ENCODE measurements around the gene DDA1.
A peak's percentile ranks its signal among the peaks of the same experiment; 100 is the strongest.
"Not testable (repeated sequence)": the region's sequence is repeated elsewhere in the genome, so short reads cannot be mapped to it uniquely, and the experiment has no call there.

DDA1 gene

DNA sequence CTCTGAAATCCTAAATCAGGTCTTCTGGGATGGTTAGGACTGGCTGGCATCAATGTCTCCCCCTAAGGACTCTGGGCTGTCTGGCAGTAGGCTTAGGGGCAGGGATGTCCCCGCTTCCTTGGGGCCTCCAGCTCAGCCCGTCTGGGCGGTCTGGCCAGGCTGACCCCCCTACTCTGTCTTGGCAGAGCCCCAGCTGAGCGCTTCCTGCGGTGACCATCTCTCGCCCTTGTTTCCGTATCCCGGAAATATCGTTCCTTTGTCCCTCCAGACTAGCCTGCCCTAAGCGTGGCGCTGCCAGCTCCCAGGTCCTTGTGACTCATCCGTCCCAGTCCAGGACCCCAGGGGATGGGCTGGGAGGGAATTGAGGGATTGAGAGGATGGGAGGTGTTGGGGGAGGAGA lies 39.3 kb downstream of the DDA1 start:
- DNase-seq, result peak; percentile 59

DNA sequence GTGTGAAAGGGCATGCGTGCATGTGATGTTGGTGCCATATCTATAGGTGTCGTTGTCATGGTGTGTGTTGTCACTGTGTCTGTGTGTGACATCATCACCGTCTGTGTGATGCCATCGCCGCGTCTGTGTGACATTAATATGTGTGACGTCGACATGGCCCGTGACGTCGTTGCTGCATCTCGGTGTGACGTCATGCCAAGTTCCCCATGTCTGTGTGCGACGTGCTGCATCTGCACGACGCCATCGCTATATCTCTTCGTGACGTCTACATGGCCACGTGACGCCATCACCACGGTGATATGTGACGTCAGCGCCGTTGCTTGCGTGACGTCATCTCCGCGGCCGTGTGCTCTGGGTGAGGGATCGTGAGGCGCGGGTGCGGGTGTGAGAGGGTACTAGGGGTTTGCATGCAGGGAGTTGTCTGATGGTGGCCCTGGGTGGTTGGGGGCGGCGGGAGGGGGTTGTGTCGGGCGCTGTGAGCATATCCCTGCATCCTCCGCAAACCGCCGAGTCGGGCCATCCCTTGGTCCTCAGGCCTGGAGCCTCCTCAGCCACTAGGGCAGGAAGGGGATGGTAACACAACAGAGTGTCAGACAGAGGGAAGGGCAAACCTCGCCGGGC lies 42.6 kb downstream of the DDA1 start:
- no peak for DNase-seq

DNA sequence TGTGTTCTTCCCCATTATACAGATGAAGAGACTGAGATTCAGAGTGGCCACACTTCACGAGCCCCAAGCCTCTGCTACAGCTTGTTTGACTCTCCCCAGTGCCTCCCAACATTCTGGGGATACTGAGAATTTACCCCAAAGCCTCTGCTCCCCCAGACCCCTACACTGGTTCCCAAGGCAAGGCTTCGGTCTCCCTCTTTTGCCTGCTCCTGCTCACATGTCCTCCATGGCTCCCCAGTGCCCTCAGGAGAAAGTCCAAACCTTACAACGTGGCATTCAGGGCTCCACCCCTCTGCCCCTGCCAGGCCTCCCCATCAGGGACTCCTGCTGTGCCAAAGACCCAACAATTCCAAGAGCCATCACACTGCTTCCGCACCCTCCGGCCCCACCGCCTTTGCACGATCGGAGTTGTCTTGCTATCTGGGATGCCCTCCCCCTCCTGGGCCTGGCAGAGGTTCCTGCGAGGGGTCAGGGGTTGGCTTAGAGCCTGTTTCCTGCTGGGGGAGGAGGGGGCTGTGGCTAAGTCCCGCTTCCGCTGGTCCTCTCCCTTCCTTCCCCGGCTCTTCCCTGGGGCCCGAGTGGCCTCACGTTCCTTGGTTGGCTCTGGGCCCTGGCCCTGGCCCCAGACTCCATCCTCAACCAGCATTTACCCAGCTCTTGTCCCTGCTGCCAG lies 43.4 kb downstream of the DDA1 start:
- no peak for DNase-seq

DNA sequence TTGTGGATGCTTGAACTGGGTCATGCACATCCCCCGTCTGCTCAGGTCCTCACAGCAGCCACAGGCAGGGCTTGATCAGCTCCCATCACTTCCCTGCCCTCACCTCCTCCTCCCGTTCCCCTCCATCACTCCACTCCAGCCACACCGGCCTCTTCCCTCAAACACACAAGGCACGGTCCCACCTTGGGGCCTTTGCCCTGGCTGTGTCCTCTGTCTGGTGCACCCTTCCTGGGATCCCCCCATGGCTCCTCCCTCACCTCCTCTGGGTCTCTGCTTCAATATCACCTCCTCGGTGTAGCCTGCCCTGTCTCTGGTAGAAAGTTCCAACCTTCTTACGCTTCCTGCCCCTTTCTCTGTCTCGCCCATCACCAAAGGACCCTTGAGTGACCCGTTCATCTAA lies 44.0 kb downstream of the DDA1 start:
- DNase-seq, result no peak

DNA sequence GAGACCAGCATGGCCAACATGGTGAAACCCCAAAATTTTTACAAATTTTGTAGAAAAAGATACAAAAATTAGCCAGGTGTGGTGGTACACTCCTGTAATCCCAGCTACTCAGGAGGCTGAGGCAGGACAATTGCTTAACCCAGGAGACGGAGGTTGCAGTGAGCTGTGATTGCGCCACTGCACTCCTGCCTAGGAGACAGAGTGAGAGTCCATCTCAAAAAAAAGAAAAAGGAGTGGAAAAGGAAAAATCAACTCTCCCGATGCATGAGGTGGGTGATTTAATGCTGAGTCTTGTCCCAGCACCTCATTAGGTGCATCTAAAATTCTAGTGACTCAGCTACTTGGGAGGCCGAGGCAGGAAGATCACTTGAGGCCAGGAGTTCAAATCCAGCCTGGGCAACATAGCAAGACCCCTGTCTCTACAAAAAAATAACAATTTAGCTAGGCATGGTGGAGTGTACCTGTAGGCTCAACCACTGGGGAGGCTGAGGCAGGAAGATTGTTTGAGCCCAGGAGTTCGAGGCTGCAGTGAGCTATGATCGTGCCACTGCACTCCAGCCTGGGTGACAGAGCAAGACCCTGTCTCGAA lies 47.8 kb downstream of the DDA1 start:
- DNase-seq, result no peak

DNA sequence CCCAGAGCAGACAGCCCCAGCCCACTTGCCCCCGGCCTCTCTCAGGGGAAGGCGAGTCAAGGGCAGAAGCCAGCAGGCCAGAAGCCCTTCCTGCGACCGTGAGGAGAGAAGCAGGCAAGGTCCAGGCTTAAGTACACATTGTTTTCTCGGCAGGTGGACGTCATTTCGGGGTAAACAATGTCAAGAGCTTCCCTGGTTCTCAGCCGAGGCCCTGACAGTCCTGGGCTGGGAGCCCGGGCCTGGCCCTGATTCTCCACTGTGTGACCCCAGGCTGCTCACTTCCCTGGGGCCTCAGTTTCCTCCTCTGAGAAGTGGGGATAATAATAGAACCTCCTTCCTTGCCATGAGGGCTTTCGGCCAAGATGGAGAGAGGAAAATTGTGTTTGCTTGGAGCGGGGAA lies 48.4 kb downstream of the DDA1 start:
- no peak for DNase-seq

DNA sequence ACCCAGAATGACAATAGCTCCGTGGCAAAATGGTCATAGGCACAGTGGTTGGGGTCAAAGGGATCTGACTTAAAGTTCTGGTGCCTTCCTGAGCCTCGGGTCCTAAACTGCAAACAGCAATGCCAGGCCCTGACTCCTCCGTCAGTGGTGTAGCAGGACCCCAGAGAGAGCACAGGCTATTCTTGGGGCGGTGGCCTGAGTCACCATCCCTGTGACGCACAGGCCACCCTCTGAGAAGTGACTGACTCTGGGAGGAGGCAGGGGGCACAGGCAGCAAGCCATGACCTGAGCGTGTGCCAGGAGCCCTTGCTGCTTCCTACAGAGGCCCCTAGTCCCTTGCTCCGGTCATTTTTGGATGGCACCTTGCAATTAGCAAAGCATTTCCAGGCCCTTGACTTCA lies 49.0 kb downstream of the DDA1 start:
- DNase-seq, result no peak

DNA sequence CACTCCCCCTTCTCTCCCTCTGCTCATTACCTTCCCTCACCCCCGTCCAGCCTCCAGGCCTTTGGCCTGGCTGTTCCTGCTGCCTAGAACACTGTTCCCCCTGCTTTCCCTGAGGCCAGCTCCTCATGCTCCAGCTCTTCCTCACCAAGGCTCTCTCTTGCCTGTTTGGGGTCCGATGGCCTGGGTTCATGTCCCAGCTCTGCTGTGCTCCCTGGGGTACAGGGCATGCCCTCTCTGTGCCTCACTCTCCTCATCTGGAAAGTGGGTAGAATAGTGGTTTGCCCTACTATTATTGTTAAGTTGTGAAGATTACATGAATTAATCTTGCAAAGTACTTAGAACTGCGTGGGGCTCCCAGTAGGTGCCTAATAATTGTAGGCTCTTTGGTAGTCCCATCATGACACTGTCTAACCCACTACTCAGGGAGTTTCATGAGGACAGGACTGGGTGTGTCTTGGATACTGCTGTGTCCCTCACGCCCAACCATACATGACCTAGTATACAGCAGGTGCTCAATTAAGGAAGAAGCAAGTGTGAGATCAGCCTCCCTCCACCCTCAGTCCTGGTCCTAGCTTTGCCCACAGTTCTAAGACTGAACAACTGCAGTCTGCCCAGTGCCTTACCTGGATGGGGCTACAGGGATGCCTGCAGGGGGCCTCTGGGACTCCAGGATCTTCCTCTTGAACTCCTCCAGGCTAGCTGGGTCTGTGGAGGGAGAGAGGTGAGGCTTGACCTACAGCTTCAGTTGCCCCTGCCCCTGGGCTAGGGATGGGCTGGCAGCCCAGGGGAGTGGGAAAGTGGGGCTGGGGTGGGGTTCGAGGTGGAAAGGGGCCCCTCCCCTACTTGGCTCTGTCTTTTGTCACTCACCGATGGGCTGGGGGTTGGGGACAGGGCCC lies 50.8 kb downstream of the DDA1 start:
- DNase-seq, result no peak

DNA sequence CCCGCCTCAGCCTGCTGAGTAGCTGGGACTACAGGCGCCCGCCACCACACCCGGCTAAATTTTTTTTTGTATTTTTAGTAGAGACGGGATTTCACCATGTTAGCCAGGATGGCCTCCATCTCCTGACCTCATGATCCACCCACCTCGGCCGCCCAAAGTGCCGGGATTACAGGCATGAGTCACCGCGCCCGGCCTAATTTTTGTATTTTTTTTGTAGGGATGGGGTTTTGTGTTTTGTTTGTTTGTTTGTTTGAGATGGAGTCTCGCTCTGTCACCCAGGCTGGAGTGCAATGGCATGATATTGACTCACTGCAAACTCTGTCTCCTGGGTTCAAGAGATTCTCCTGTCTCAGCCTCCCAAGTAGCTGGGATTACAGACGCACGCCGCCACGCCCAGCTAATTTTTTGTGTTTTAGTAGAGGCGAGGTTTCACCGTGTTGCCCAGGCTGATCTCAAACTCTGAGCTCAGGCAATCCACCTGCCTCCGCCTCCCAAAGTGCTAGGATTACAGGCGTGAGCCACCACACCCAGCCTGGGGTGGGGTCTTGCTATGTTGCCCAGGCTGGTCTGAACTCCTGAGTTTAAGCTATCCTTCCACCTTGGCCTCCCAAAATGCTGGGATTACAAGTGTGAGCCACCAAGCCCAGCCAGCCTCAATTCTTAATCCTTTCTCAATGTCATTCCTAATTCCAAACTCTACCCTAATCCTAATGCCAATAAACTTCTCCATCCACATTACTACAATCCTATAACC lies 54.7 kb downstream of the DDA1 start:
- DNase-seq, result not testable (repeated sequence)

DNA sequence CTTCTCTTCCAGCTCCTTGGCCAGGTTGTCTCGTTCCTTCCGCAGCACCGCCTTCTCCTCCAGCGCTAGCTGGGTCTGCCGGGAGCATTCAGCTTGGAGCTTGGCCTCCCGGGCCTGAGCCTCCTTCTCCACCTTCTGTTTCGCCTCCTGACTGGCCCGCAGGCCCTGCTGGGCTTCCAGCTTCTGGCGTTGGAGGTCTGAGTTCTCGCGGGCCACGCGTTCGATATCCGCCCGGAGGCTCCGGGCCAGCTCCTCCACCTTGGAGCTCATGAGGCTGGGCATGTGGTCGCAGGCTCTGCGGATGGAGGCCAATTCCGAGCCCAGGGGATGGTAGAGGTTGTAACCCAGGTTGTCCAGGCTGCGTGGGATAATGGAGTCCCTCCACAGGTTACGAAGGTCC lies 56.0 kb downstream of the DDA1 start:
- DNase-seq, result no peak

DNA sequence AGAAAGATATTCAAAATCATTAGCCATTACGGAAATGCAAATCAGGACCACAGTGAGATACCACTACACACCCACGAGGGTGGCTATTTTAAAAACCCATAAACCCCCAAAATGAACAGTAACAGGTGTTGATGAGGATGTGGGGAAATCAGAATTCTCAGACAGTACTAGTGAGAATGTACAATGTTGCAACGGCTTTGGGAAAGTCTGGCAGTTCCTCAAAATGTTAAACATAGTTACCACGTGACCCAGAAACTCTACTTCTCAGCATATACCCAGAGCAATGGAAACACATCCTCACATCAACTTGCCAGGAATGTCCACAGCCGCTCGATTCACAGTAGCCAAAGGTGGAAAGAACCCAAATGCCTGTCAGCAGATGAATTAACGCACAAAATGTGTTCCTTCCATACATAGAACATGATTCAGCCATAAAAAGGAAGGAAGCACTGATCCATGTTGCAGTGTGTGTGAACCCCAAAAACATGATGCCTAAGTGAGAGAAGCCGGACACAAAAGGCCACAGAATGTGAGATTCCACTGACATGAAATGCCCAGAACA lies 60.7 kb downstream of the DDA1 start:
- DNase-seq, result peak; percentile 77
